ENCODE data around the gene NUF2. TPM values are rescaled to one million over a fixed set of nuclear protein-coding genes. Genes with fewer than 3 reads are reported as not detected.

Gene NUF2
- total RNA-seq, 1 donor from 2014 or later: 14.9 TPM

DNA sequence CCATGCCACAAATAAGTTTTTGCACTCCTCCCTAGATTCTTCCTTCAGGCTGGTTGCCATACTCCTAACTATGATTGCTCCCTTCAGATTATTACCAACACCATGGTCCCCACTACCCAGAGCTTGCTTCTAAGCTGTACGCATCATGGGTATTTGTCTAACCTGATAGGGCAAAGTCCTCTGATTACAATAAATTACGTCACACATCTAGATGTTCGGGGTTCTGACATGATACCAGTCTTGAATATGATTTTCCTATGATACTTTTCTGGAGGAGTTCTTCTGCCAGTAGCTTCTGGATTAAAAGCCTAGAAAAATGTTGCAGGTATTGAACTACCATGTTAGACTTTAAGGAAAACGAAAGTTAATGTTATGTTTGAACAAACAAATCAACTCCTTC is 67.2 kb downstream of the NUF2 start:
- H3K4me1 Mint-ChIP-seq: peaks cover 3% of the 10 kb centered on the region
- H3K9me3 Mint-ChIP-seq: peaks cover 2% of the 10 kb centered on the region
- H3K4me3 Mint-ChIP-seq: no peak overlapping the region
- no peak for DNase-seq (ENCODE audit: low spot score in 2 of 2, unreplicated experiment in 2 of 2)
- TF ChIP-seq, protein P1, sequence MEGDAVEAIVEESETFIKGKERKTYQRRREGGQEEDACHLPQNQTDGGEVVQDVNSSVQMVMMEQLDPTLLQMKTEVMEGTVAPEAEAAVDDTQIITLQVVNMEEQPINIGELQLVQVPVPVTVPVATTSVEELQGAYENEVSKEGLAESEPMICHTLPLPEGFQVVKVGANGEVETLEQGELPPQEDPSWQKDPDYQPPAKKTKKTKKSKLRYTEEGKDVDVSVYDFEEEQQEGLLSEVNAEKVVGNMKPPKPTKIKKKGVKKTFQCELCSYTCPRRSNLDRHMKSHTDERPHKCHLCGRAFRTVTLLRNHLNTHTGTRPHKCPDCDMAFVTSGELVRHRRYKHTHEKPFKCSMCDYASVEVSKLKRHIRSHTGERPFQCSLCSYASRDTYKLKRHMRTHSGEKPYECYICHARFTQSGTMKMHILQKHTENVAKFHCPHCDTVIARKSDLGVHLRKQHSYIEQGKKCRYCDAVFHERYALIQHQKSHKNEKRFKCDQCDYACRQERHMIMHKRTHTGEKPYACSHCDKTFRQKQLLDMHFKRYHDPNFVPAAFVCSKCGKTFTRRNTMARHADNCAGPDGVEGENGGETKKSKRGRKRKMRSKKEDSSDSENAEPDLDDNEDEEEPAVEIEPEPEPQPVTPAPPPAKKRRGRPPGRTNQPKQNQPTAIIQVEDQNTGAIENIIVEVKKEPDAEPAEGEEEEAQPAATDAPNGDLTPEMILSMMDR (IDR thresholded peaks at IDR 0.05; ENCODE audit: unreplicated experiment): no peak
- H3K27me3 Mint-ChIP-seq (ENCODE audit: low read depth): no peaks in the 10 kb centered on the region
- no peak overlapping the region for H3K27ac Mint-ChIP-seq
- H3K36me3 Mint-ChIP-seq: no peaks in the 10 kb centered on the region

DNA sequence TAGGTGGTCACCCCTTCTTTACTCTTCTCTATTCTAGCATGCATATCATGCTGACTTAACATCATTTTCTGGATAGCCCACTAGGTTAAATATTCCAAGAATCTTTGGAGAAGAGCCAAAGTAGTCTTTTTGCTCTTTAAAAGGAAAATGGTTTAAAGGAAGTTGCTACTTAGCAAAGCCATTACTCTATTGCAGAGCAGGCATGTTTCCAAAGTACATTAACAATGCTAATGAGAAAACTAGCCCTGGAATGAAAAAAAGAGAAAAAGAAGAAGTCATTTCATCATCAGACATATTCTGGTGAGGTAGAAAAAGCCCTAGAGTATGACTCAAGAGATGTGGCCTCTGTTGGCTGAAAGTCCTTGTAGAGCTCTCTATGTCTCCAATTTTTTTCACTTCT is 74.0 kb downstream of the NUF2 start:
- H3K4me3 Mint-ChIP-seq: no peak overlapping the region
- DNase-seq (ENCODE audit: low spot score in 2 of 2, unreplicated experiment in 2 of 2): no peak
- TF ChIP-seq, protein P1 (IDR thresholded peaks at IDR 0.05; ENCODE audit: unreplicated experiment): no peak
- H3K27ac Mint-ChIP-seq: peak overlapping the region; percentile 94
- H3K36me3 Mint-ChIP-seq: no peaks in the 10 kb centered on the region
- peaks cover 34% of the 10 kb centered on the region for H3K4me1 Mint-ChIP-seq
- H3K27me3 Mint-ChIP-seq (ENCODE audit: low read depth): no peaks in the 10 kb centered on the region
- peaks cover 8% of the 10 kb centered on the region for H3K9me3 Mint-ChIP-seq

DNA sequence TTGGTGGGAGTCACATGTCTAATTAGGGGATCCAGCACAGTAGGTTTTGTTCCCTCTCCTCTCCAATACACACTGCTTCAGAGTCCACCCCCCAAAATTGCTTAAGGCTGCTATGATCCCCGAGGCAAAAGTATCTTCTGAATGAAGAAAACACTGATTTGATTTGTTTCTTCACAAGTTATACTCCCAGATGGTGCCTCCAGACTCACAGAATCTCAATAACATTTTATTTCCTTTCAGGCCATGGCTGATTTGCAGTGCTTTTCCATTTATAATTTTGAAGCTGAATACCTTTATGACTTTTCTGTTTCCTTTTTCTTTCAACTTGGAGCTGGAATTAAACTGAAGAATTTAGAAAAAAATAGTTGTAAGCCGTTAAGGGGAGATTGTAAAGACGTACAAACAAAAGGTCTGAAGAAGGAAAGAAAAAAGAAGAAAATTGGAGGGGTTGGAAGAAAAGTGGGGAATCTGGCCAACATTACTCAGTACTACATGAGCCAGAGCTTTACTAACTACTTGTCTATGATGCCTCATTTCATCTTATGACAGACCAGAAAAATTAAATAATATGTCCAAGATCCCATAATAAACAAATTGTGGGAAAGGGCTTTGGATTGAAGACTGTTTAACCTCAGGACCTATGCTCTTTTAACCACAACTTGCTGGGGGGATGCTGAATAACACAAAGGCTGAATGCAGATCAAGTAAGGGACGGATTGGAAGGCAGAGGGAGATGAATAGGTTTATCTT is 75.9 kb downstream of the NUF2 start:
- Mint-ChIP-seq H3K9me3 (peaks cover 8% of the 10 kb centered on the region), H3K36me3 (no peaks in the 10 kb centered on the region), H3K27me3 (ENCODE audit: low read depth) (no peaks in the 10 kb centered on the region), H3K27ac (no peak overlapping the region), H3K4me1 (peaks cover 31% of the 10 kb centered on the region), H3K4me3 (no peak overlapping the region)
- no peak for DNase-seq (ENCODE audit: low spot score in 2 of 2, unreplicated experiment in 2 of 2)
- TF ChIP-seq, protein P1 (IDR thresholded peaks at IDR 0.05; ENCODE audit: unreplicated experiment): no peak

DNA sequence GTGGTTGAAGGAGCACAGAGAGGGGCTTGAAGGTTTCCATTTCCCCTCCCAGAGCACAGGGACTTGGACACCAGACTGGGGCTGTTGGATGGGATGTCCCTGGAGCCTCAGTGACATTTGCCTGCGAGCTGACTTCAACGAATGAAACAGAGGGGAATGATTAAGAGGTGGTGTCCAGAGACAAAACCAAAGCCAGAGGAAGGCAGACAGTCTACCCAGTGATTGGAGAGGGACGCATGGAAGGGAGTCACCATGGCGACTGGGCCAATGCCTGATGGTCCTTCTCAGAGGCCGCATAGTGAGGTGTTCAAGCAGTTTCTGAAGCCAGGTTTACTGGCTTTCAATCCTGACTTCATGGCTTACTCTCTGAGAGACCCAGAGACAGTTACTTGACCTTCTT is 77.2 kb downstream of the NUF2 start:
- peaks cover 5% of the 10 kb centered on the region for H3K9me3 Mint-ChIP-seq
- H3K4me1 Mint-ChIP-seq: peaks cover 31% of the 10 kb centered on the region
- H3K27ac Mint-ChIP-seq: no peak overlapping the region
- H3K27me3 Mint-ChIP-seq (ENCODE audit: low read depth): no peaks in the 10 kb centered on the region
- no peaks in the 10 kb centered on the region for H3K36me3 Mint-ChIP-seq
- TF ChIP-seq, protein P1 (IDR thresholded peaks at IDR 0.05; ENCODE audit: unreplicated experiment): no peak
- no peak for DNase-seq (ENCODE audit: low spot score in 2 of 2, unreplicated experiment in 2 of 2)
- H3K4me3 Mint-ChIP-seq: no peak overlapping the region

DNA sequence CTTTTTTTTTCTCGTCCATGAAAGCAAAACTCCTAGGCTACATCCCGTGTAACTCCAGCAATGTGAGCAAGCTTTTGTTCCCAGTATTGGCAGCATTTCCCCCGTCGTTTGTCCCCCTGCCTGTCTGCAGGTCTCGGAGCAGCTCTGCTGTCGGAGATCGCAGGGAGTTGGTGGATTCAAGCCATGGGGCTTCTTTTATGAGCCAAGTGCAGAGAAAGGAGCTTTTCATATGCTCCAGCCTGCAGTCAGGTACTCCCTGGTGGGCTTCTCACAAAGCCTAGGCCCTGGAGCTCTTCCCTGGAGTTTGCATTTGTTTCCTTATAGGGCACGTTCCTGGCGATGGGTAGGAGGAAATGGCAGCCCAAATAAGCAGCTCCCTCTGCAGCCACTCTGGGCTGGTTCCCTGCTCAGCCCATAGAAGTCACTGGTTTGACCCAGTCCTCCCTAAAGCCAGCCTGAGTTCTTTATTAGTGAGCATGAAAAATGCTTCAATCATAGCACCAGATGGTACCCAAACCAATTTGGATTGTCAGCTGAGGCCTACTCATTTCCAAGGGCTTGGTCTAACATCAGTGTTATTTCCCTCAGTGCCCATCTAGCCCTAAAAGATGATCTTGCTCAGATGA is 78.3 kb downstream of the NUF2 start:
- Mint-ChIP-seq H3K4me3 (no peak overlapping the region), H3K4me1 (peaks cover 27% of the 10 kb centered on the region), H3K36me3 (no peaks in the 10 kb centered on the region), H3K9me3 (peaks cover 4% of the 10 kb centered on the region), H3K27ac (no peak overlapping the region), H3K27me3 (ENCODE audit: low read depth) (no peaks in the 10 kb centered on the region)
- DNase-seq (ENCODE audit: low spot score in 2 of 2, unreplicated experiment in 2 of 2): no peak
- TF ChIP-seq, protein P1 (IDR thresholded peaks at IDR 0.05; ENCODE audit: unreplicated experiment): no peak

All from mesothelial cell of epicardium (in vitro differentiated cells).